ENCODE results near the gene OR2S2.
"Not testable (repeated sequence)": the region's sequence is repeated elsewhere in the genome, so short reads cannot be mapped to it uniquely, and the experiment has no call there.

Gene OR2S2

GRCh38 chr9:35996358-35996970 lies 38.5 kb upstream of the OR2S2 start:
- H3K36me3 ChIP-seq, result no peaks in the 10 kb centered on the region
- no peaks in the 10 kb centered on the region for H3K9me3 ChIP-seq (ENCODE audit: severe bottlenecking)
- no peak for DNase-seq
- H3K27me3 ChIP-seq (ENCODE audit: insufficient read depth, low read depth, severe bottlenecking), result no peaks in the 10 kb centered on the region
- no peak overlapping the region for H3K27ac ChIP-seq
- no peak for TF ChIP-seq CTCF (IDR thresholded peaks at IDR 0.05; ENCODE audit: low read depth, low read length)
- H3K4me3 ChIP-seq (ENCODE audit: low read depth, low read length), result no peak overlapping the region

GRCh38 chr9:35994959-35995358 lies 37.0 kb upstream of the OR2S2 start:
- Histone ChIP-seq H3K27me3 (ENCODE audit: insufficient read depth, low read depth, severe bottlenecking) (no peaks in the 10 kb centered on the region), H3K36me3 (no peaks in the 10 kb centered on the region), H3K4me3 (ENCODE audit: low read depth, low read length) (no peak overlapping the region), H3K9me3 (ENCODE audit: severe bottlenecking) (no peaks in the 10 kb centered on the region), H3K27ac (no peak overlapping the region)
- no peak for TF ChIP-seq CTCF (IDR thresholded peaks at IDR 0.05; ENCODE audit: low read depth, low read length)
- DNase-seq, result no peak

GRCh38 chr9:35993976-35994720 lies 36.2 kb upstream of the OR2S2 start:
- no peaks in the 10 kb centered on the region for H3K9me3 ChIP-seq (ENCODE audit: severe bottlenecking)
- no peaks in the 10 kb centered on the region for H3K27me3 ChIP-seq (ENCODE audit: insufficient read depth, low read depth, severe bottlenecking)

GRCh38 chr9:35993136-35993535 lies 35.2 kb upstream of the OR2S2 start:
- not testable (repeated sequence) for H3K36me3 ChIP-seq; DNase-seq; H3K9me3 ChIP-seq (ENCODE audit: severe bottlenecking); H3K4me3 ChIP-seq (ENCODE audit: low read depth, low read length); H3K27me3 ChIP-seq (ENCODE audit: insufficient read depth, low read depth, severe bottlenecking); H3K27ac ChIP-seq

More at GRCh38 chr9:35993976-35994720, 36.2 kb upstream of the OR2S2 start:
- TF ChIP-seq CTCF (IDR thresholded peaks at IDR 0.05; ENCODE audit: low read depth, low read length), result no peak
- DNase-seq, result no peak
- no peak overlapping the region for H3K27ac ChIP-seq
- no peak overlapping the region for H3K4me3 ChIP-seq (ENCODE audit: low read depth, low read length)
- no peaks in the 10 kb centered on the region for H3K36me3 ChIP-seq

- no peaks in the 10 kb centered on the region for H3K27me3 ChIP-seq (ENCODE audit: insufficient read depth, low read depth, severe bottlenecking)
- H3K9me3 ChIP-seq (ENCODE audit: severe bottlenecking), result no peaks in the 10 kb centered on the region
- H3K27ac ChIP-seq, result no peak overlapping the region
- no peak overlapping the region for H3K4me3 ChIP-seq (ENCODE audit: low read depth, low read length)
- no peak for TF ChIP-seq CTCF (IDR thresholded peaks at IDR 0.05; ENCODE audit: low read depth, low read length)
- no peak for DNase-seq
- H3K36me3 ChIP-seq, result no peaks in the 10 kb centered on the region
These were observed 32.2 kb upstream of the OR2S2 start for GRCh38 chr9:35990155-35990554.

- H3K36me3 ChIP-seq, result no peaks in the 10 kb centered on the region
- TF ChIP-seq CTCF (IDR thresholded peaks at IDR 0.05; ENCODE audit: low read depth, low read length), result no peak
- no peak overlapping the region for H3K4me3 ChIP-seq (ENCODE audit: low read depth, low read length)
- no peaks in the 10 kb centered on the region for H3K27me3 ChIP-seq (ENCODE audit: insufficient read depth, low read depth, severe bottlenecking)
- H3K27ac ChIP-seq, result no peak overlapping the region
- no peaks in the 10 kb centered on the region for H3K9me3 ChIP-seq (ENCODE audit: severe bottlenecking)
- no peak for DNase-seq
These were observed 26.1 kb upstream of the OR2S2 start for GRCh38 chr9:35984021-35984420.

Measured in WERI-Rb-1 (cell line).